Progenitor cell of endocrine pancreas (in vitro differentiated cells): ENCODE measurements around the gene MRPL18. TPM values are rescaled to one million over a fixed set of nuclear protein-coding genes. Genes with fewer than 3 reads are reported as not detected.
"Not testable (repeated sequence)": the region's sequence is repeated elsewhere in the genome, so short reads cannot be mapped to it uniquely, and the experiment has no call there.

Experiments used
- DNase-seq: peaks from one replicate; pipeline ENCODE4 v3.0.0; 2021; ENCODE audit warnings: low spot score; ENCODE audit not compliant: unreplicated experiment
- H3K27ac Mint-ChIP-seq: 2 replicates; pipeline ENCODE4 v1.8.0; 2021; ENCODE audit warnings: mild to moderate bottlenecking, moderate library complexity, mixed read lengths
- H3K27me3 Mint-ChIP-seq: 2 replicates; pipeline ENCODE4 v1.8.0; 2021; ENCODE audit warnings: mixed read lengths
- H3K36me3 Mint-ChIP-seq: 2 replicates; pipeline ENCODE4 v1.8.0; 2022; ENCODE audit warnings: mixed read lengths; ENCODE audit not compliant: insufficient read depth
- H3K4me1 Mint-ChIP-seq: 2 replicates; pipeline ENCODE4 v1.8.0; 2021; ENCODE audit warnings: low read depth, mixed read lengths
- H3K4me3 Mint-ChIP-seq: 2 replicates; pipeline ENCODE4 v1.8.0; 2021; ENCODE audit warnings: low read depth, mild to moderate bottlenecking, moderate library complexity, mixed read lengths
- H3K9me3 Mint-ChIP-seq: 2 replicates; pipeline ENCODE4 v1.8.0; 2021; ENCODE audit warnings: low read depth, mixed read lengths
- total RNA-seq: library from RNA; stranded (reverse); gene quantifications from 2 replicates; pipeline ENCODE4 v1.2.1, GENCODE V29; 2021
- TF ChIP-seq, protein P1 (sequence below): fragments of 200-600 bp; sonication (generic); IDR thresholded peaks from one replicate; pipeline ENCODE4 v1.5.0; 2021; ENCODE audit warnings: antibody characterized with exemption, mild to moderate bottlenecking; ENCODE audit not compliant: unreplicated experiment

MRPL18 gene
- total RNA-seq, 1 donor from 2014 or later: 45.0 TPM

DNA sequence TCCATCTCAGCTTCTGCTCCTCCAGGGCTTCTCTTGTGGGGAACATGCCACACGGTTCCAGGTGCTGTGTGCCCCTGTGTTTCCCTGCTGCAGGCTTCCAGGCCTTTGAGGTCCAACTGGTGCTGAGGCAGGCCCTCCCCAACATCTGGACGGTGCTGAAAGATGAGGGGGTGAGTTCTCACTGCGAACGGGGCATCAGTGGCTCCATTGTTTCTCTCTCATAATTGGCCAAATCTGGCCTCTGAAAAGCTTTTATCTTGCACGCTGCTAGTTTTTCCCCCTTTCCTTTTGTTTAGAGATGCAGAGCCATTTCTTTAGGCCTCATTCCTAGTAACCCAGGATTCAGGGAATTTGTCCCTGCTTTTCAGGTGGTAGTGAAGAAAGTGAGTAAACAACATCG is 18.4 kb downstream of the MRPL18 start:
- TF ChIP-seq, protein P1, sequence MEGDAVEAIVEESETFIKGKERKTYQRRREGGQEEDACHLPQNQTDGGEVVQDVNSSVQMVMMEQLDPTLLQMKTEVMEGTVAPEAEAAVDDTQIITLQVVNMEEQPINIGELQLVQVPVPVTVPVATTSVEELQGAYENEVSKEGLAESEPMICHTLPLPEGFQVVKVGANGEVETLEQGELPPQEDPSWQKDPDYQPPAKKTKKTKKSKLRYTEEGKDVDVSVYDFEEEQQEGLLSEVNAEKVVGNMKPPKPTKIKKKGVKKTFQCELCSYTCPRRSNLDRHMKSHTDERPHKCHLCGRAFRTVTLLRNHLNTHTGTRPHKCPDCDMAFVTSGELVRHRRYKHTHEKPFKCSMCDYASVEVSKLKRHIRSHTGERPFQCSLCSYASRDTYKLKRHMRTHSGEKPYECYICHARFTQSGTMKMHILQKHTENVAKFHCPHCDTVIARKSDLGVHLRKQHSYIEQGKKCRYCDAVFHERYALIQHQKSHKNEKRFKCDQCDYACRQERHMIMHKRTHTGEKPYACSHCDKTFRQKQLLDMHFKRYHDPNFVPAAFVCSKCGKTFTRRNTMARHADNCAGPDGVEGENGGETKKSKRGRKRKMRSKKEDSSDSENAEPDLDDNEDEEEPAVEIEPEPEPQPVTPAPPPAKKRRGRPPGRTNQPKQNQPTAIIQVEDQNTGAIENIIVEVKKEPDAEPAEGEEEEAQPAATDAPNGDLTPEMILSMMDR: no peak
- Mint-ChIP-seq H3K4me3 (no peak overlapping the region), H3K36me3 (no peaks in the 10 kb centered on the region), H3K9me3 (no peaks in the 10 kb centered on the region), H3K27me3 (peaks cover 11% of the 10 kb centered on the region), H3K4me1 (peaks cover 11% of the 10 kb centered on the region), H3K27ac (no peak overlapping the region)
- no peak for DNase-seq

DNA sequence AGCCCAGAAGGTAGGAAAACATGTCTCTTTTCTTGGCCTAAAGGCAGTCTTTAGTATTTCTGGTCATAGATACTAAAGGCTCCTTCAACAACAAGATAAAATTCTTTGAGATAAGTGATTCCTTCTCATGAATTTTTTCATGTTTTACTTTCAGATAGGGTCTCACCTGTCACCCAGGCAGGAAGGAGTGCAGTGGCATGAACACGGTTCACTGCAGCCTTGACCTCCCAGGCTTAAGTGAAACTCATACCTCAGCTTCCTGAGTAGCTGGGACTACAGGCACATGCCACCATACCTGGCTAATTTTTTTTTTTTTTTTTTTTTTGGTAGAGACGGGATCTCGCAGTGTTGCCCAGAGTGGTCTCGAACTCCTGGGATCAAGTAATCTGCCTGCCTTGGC is 18.9 kb downstream of the MRPL18 start:
- peaks cover 15% of the 10 kb centered on the region for H3K27me3 Mint-ChIP-seq

DNA sequence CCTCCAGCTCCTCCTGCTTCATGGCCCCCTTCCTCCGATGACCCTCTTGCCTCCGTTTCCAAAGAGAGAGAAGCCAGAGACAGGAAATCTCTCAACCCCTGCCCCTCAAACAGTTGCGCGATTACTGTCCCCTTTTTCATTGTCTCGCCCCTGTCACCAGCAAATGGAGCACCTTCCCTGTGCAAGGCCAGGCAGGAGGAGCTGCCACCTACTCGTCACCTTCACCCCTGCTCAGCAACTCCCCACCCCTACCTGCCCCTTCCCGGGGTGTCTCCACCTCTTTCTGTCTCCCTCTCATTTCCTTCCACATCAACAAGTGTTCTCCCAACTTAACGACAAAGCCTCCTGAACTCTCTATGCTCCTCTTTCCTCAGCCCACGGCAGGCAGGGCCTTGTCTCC is 23.5 kb downstream of the MRPL18 start:
- H3K9me3 Mint-ChIP-seq: no peaks in the 10 kb centered on the region
- DNase-seq: no peak
- TF ChIP-seq, protein P1: no peak
- H3K4me3 Mint-ChIP-seq: no peak overlapping the region
- H3K36me3 Mint-ChIP-seq: no peaks in the 10 kb centered on the region
- no peak overlapping the region for H3K27ac Mint-ChIP-seq
- peaks cover 27% of the 10 kb centered on the region for H3K27me3 Mint-ChIP-seq
- H3K4me1 Mint-ChIP-seq: peaks cover 2% of the 10 kb centered on the region

More for the DNA sequence above, 18.9 kb downstream of the MRPL18 start:
- Mint-ChIP-seq H3K9me3 (no peaks in the 10 kb centered on the region), H3K4me3 (no peak overlapping the region), H3K27ac (no peak overlapping the region), H3K36me3 (no peaks in the 10 kb centered on the region), H3K4me1 (peaks cover 11% of the 10 kb centered on the region)
- TF ChIP-seq, protein P1: no peak
- no peak for DNase-seq

DNA sequence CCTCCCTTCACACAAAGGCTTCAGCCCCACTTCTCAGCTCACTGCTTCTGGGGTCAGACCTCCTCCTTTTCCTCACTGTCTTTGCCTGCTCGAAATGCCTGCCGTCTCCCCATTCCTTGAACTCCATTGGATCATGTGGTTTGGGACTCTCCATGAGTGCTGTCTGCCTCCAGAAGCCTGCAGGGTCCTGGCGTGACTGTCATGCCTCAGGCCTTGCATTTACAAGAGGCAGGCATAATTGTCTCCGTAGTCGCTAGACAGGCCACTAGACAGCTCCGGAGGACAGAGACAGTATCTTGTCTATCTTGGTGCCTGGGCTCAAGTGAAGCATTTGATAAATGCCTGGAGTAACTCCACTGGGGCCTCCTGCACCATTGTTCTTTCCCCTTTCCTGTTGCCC is 25.1 kb downstream of the MRPL18 start:
- TF ChIP-seq, protein P1: no peak
- Mint-ChIP-seq H3K27ac (no peak overlapping the region), H3K4me3 (no peak overlapping the region), H3K4me1 (no peaks in the 10 kb centered on the region), H3K36me3 (no peaks in the 10 kb centered on the region), H3K27me3 (peaks cover 41% of the 10 kb centered on the region), H3K9me3 (no peaks in the 10 kb centered on the region)
- DNase-seq: no peak

DNA sequence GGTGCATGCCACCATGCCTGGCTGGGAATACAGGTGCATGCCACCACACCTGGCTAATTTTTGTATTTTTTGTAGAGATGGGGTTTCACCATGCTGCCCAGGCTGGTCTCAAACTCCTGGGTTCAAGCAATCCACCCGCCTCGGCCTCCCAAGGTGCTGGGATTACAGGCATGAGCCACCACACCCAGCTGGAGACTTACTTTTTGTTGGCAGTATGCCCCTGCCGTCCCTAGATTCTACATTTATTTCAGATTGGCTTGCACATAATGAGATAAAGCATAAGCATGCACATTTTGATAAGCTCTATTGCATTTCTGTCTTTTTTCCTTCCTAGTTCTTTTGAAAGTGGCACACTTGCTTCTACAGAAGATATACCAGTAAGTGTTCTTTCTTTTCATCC is 26.5 kb downstream of the MRPL18 start:
- H3K27me3 Mint-ChIP-seq: peaks cover 47% of the 10 kb centered on the region
- H3K4me3 Mint-ChIP-seq, H3K27ac Mint-ChIP-seq, DNase-seq, H3K36me3 Mint-ChIP-seq, H3K4me1 Mint-ChIP-seq, H3K9me3 Mint-ChIP-seq: not testable (repeated sequence)

DNA sequence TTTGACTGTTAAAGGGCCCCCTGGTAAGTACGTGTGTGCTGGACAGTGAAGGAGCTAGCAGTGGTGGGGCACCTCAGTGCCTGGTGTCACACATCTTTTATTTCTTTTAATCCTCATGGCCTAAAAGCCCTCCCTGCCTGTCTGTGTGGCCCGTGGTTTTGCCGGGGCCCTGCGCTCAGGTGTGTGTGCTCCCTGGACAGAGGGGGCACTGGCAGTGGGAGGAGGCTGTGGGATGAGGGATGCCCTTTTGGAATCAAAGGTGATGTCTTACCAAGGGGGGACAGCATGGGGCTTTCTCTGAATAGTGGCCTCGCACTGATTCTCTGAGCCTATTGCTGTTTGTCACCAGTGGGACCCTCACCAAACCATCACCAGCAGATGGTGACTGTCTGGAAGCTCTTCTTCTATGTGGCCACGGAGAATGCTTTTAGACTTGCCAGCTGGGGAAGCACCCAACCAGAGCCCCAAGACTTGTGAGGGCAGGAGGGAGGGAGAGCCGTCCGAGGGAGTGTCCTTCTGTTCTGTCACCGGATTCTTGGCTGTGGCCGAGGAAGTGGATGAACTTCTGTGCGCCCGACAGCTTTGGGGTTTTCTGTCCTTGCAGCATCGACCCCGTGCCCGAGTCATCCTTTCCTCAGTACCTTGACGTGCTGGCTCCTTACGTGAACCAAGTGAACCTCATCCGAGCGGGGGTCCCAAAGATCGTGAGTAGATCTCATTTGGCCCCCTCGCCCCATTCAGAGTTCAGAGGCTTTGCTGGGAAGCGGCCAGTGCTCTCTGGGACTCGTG is 27.9 kb downstream of the MRPL18 start:
- no peak overlapping the region for H3K27ac Mint-ChIP-seq
- TF ChIP-seq, protein P1: no peak
- no peaks in the 10 kb centered on the region for H3K9me3 Mint-ChIP-seq
- no peak overlapping the region for H3K4me3 Mint-ChIP-seq
- no peaks in the 10 kb centered on the region for H3K36me3 Mint-ChIP-seq
- peaks cover 52% of the 10 kb centered on the region for H3K27me3 Mint-ChIP-seq
- no peak for DNase-seq
- H3K4me1 Mint-ChIP-seq: no peaks in the 10 kb centered on the region
